ENCODE measurements around the gene GDPD2.

GDPD2 gene

GRCh38 chrX:70437921-70438665, 15.0 kb downstream of the GDPD2 start:
- no peak for DNase-seq

DNA sequence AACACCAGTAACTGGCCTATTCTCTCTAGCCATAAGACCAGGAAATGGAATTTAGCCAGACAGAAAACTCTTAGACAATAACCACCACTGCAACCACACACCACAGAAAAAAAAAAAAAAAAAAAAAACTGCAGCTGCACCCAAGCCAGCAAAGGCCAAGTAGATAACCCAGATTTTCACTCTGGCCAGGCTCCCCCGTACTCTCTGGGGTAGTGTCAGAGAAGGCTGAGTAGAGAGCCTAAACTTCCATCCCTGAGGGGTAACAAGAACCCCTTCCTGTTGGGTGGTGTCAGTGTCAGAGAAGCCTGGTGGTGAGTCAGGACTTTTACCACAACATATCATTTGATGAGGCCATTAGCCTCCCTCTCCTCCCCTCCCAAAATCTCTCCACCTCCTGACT, 15.9 kb downstream of the GDPD2 start:
- no peak for DNase-seq

- no peak for DNase-seq
Measured at GRCh38 chrX:70442224-70442623, 19.1 kb downstream of the GDPD2 start.

DNA sequence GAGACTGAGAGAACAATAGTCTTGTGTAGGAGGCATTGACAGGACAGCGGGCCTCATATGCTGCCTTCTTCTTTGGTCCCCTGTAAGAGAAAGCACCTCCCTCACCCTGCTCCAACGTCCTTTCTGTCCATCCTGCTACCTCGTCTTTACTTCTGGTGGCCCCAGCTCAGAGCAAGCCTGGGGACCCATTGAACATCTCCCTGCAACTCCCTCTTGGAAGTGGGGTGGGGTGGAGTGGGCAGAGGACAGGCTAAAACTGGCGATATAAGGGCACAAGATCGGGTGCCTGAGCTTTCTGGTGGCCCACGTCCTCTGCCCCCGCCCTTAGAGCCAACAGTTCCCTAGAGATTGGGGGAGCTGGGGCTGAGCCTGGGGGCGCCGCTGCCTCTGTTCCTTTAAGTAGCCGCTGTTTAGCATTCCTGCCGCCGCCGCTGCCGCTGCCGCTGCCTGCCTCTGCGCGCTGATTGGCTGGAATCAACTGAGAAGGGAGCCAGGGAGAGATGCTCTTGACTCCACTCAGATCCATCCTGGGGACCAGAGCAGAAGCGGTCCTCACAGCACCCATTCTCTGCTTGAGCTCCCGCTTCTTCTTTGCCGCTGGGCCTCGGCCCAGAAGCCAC, 21.3 kb downstream of the GDPD2 start, which contains the start of gene DLG3:
Gene DLG3 (plus strand): TSS at position 510 of the 620 bp plus-strand sequence. CDS start 367 bp downstream, outside the sequence.
- DNase-seq: peak; percentile 22 to 48

DNA sequence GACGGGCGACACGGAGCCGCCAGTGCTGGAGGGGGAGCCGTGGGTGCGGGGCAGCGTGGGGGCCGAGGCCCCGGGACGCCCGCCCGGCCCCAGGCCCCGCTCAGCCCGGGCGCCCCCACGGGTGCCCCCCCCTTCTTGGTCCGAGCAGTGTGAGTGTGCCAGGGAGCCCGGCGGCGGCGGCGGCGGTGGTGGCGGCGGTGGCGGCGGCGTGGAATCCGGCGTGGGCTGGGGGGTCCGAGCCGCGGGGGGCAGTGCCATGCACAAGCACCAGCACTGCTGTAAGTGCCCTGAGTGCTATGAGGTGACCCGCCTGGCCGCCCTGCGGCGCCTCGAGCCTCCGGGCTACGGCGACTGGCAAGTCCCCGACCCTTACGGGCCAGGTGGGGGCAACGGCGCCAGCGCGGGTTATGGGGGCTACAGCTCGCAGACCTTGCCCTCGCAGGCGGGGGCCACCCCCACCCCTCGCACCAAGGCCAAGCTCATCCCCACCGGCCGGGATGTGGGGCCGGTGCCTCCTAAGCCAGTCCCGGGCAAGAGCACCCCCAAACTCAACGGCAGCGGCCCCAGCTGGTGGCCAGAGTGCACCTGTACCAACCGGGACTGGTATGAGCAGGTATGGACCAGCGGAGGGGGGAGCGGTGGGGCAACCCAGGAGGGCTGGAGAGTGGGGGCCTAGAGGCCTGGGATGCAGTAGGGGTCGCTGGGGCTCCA, 22.0 kb downstream of the GDPD2 start:
- no peak for DNase-seq

- DNase-seq: no peak
Measured at GRCh38 chrX:70445951-70446350, 22.8 kb downstream of the GDPD2 start.

- DNase-seq: no peak
Measured at GRCh38 chrX:70446380-70447350, 23.6 kb downstream of the GDPD2 start.

GRCh38 chrX:70449457-70449966, 26.4 kb downstream of the GDPD2 start:
- DNase-seq: no peak

DNA sequence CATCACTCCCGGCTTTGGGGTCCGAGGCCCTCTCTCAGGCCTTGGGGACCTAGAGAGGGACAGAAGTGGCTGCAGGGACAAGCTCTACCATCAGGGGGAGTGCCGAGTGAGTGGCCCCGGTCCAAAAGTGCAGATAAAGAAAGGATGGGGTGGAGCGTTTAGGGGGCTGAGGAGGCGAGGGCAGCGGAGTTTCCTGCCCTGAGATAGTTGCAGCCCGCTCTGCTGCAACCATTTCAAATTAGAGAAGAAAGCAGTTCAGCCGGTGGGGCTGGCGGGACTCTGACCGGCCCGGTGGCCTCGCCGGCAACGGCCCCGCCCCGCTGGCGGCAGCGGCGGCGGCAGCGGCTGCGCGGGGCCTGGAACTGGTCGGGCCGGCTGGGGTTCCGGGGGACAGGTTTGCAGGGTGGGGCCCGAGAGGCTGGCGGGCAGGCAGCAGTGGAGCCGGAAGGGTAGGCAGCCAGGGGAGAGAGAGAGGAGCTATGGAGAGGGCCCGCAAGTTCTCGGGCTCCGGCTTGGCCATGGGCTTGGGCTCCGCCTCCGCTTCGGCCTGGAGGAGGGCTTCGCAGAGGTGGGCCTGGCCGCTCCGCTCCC, 29.1 kb downstream of the GDPD2 start:
- DNase-seq: peak; percentile 61 to 65

GRCh38 chrX:70453024-70453618, 30.0 kb downstream of the GDPD2 start:
- DNase-seq: no peak

DNA sequence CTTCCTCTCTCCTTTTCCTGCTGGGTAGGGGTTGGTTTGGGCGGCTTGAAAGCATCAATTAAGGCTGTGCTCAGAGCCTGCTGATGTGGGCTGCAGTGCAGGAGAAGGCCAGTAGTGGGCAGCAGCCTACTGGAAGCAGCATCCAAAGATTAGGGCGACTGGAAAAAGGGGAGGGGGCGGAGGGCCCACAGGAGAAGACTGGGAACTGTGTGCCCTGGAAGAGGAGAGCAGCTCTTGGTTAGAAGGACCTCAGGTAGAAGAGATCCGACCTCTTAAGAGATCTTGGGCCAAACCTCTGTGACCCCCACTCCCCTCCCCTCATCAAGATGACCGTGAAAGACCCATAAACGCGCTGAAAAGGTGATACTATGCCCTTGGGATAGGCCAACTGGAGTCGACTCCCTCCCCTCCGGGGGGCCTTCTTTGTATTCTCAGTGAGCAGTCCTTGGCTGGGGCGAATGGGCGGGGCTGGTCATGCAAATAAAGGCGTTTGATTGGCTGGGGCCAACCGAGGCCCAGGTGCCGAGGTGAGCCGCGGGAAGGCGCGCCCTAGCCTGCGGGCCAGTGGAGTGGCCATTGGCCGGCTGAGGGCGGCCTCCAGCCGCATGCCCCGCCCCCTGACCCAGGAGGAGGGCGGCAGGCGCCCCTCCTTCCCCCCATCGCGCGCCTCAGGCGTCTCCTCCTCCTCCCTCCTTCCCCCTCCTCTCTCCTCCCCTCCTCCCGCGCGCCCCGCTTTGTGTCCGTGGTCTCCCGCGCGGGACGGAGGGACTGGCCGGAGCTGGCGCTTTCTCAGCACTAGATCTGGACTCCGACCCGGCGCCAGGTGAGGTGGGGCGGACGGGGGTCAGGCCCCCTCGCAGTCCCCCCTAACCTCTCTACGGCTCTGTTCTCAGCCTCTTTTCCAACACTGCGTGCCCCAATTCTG, 31.6 kb downstream of the GDPD2 start:
- peak; percentile 65 to 75 for DNase-seq

GRCh38 chrX:70455366-70456202, 32.5 kb downstream of the GDPD2 start:
- DNase-seq: no peak

DNA sequence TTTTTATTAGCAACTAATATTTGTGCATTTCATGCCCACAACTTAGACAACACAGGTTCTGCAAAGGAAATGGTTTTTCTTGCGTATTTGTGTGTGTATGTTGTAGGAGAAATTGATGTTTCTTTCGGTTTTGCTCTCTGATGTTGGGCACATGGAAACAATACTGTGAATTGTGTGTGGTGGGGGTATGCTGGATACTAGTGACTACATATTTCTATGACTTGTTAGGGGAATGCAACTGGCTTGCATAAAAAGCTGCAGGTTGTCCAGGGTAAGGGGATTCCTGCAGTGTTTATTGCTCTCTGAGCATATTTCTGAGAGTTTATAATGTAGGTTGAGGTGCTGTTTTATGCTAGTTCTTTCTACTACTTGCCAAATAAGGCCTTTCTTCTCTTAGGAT, 33.1 kb downstream of the GDPD2 start:
- no peak for DNase-seq

GRCh38 chrX:70461026-70461425, 37.9 kb downstream of the GDPD2 start:
- DNase-seq: no peak

DNA sequence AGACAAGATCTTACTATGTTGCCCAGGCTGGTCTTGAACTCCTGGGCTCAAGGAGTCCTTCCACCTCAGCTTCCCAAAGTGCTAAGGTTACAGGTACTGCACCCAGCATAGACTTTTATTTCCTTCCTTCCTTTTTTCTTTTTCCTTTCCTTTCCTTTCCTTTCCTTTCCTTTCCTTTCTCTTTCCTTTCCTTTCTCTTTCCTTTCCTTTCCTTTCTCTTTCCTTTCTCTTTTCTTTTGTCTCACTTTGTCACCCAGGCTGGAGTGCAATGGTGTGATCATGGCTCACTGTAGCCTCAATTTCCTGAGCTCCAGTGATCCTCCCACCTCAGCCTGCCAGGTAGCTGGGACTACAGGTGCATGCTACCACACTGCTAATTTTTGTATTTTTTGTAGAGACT, 40.9 kb downstream of the GDPD2 start:
- no peak for DNase-seq

DNA sequence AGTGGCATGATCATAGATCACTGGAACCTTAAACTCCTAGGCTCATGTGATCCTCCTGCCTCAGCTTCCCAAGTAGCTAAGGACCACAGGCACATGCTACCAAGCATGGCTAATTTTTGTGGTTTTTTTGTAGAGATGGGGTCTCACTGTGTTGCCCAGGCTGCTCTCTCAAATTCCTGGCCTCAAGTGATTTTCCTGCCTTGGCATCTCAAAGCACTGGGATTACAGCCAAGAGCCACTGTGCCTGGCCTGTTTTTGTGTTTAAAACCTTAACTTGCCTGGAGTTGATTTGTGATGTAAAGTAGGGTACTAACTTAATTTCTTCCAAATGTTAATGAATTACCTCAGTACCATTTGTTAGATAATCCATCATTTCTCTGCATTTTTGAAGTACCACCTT, 43.9 kb downstream of the GDPD2 start:
- no peak for DNase-seq

GRCh38 chrX:70468709-70469108, 45.6 kb downstream of the GDPD2 start:
- no peak for DNase-seq

GRCh38 chrX:70470850-70471289, 47.8 kb downstream of the GDPD2 start:
- DNase-seq: no peak

- DNase-seq: no peak
Measured at GRCh38 chrX:70476166-70476933, 53.2 kb downstream of the GDPD2 start.

Measured in stimulated activated CD4-positive, alpha-beta T cell treated with anti-CD3 and anti-CD28 coated beads, Interleukin-2, amount 100 ng/mL, for 24 hours (primary cell).